Fibroblast of lung (primary cell): Measurements from ENCODE around the gene PRKCD.

Experiments used
- CTCF ChIP-seq, 2 donors: IDR thresholded peaks in 1 of 2; conservative IDR thresholded peaks in 1 of 2; 1 replicate in 1 of 2; 2 replicates in 1 of 2; pipeline ENCODE4 v1.5.1; 2011 to 2012; ENCODE audit warnings: low read length in 2 of 2, control low read depth in 1 of 2, inconsistent platforms in 1 of 2, low read depth in 1 of 2, mild to moderate bottlenecking in 1 of 2
- EZH2 ChIP-seq: IDR thresholded peaks from 2 replicates; pipeline ENCODE4 v1.5.1; 2012; ENCODE audit warnings: low read length, control low read depth, mild to moderate bottlenecking; ENCODE audit errors: missing control alignments

- TF ChIP-seq CTCF (conservative IDR thresholded peaks at IDR 0.05 in 1 of 2, IDR thresholded peaks at IDR 0.05 in 1 of 2; ENCODE audit: low read depth in 1 of 2, low read length in 2 of 2) (no peak), EZH2 (no peak)
These were observed 10.0 kb downstream of the PRKCD start for GRCh38 chr3:53171064-53171418.
